ENCODE results near the gene PTK6.

Gene PTK6

DNA sequence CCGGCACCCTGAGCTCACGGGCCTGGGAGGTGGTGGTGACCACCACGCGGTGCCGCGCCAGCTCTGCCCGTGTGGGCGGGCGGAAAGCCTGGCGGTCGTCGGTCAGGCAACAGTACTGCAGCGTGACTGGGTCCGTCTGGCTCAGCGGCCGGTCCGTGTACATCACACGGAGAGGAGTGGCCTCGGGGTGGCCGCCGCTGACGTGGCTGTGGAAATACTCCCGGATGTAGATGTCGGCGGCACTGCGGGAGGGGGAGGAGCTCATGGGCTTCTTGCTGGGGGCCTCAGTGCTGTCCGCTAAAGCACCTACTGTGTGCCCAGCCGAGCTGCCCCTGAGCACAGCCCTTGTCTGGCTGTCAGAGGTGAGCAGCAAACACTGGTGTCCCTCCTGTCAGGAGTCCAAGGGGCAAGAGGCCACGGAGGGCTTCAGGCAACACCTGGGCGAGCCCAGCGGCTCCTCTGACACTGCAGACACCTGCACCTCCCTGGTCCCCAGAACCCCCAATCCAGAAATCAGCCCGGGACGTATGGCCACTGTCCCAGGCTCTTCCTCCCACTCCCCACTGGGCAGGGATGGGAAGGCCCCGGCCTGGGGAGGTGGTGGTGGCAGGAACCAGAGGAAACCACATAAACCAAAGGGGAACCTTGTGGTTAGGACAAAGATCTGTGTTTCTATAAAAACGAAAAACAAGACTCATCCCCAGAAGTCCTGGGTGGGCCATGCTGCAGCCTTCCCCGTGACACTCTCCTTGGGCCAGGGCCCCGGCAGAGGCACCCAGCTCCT is 30.4 kb upstream of the PTK6 start:
- Histone ChIP-seq H3K9me3 (ENCODE audit: low read length) (no peaks in the 10 kb centered on the region), H3K4me1 (ENCODE audit: insufficient read depth, low read length) (no peaks in the 10 kb centered on the region), H3K4me3 (ENCODE audit: low read depth in 1 of 2, low read length in 2 of 2) (no peak overlapping the region), H3K27ac (ENCODE audit: low read depth, low read length) (no peak overlapping the region), H3K27me3 (ENCODE audit: control insufficient read depth in 1 of 2, insufficient read depth in 2 of 2, low read length in 2 of 2) (no peaks in the 10 kb centered on the region), H3K36me3 (ENCODE audit: insufficient read depth, low read length) (no peaks in the 10 kb centered on the region), H3K9ac (ENCODE audit: low read length) (no peak overlapping the region)

DNA sequence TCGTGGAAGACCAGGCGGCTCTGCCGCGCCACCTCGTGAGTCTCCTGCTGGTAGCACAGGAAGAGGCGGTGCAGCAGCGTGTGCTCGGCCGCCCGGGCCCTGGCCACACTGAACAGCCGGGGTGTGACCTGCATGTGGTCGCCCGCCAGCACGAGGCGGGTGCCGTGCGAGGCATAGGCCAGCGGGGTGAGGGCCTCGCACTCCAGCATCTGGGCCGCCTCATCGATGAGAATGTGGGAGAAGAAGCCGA is 29.9 kb upstream of the PTK6 start:
- Histone ChIP-seq H3K36me3 (ENCODE audit: insufficient read depth, low read length) (no peaks in the 10 kb centered on the region), H3K4me3 (ENCODE audit: low read depth in 1 of 2, low read length in 2 of 2) (no peak overlapping the region), H3K27ac (ENCODE audit: low read depth, low read length) (no peak overlapping the region), H3K9ac (ENCODE audit: low read length) (no peak overlapping the region), H3K9me3 (ENCODE audit: low read length) (no peaks in the 10 kb centered on the region), H3K27me3 (ENCODE audit: control insufficient read depth in 1 of 2, insufficient read depth in 2 of 2, low read length in 2 of 2) (no peaks in the 10 kb centered on the region), H3K4me1 (ENCODE audit: insufficient read depth, low read length) (no peaks in the 10 kb centered on the region)

DNA sequence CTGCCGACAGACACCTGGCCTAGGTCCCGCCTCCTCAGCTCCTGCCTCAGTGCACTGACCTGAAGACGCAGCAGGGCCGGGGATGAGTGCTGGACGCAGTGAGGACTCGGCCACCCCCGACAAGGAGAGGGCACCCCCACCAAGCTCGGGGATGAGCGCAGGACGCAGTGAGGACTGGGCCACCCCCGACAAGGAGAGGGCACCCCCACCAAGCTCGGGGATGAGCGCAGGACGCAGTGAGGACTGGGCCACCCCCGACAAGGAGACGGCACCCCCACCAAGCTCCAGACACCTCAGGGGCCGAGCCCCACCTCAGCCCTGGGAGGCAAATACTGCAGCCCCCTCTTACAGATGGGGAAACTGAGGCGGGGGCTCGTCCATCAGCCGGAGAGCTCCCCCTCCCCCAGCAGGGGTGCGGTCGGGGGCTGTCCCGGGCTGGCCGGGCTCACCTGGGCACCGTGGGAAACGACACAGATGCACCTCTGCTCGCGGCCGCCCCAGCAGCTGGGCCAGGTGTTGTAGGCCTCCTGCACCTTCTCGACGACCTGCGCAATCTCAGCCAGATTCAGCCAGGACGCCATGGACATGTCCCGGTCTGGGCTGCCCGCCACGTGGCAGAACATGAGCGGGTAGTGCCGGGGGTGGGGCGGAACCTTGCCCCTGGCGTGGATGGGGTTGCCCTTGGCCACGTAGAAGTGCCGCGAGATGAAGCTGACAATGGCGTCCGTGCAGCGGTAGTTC is 29.4 kb upstream of the PTK6 start:
- Histone ChIP-seq H3K4me1 (ENCODE audit: insufficient read depth, low read length) (no peaks in the 10 kb centered on the region), H3K9ac (ENCODE audit: low read length) (no peak overlapping the region), H3K9me3 (ENCODE audit: low read length) (no peaks in the 10 kb centered on the region), H3K4me3 (ENCODE audit: low read depth in 1 of 2, low read length in 2 of 2) (no peak overlapping the region), H3K27ac (ENCODE audit: low read depth, low read length) (no peak overlapping the region), H3K36me3 (ENCODE audit: insufficient read depth, low read length) (peaks cover under 1% of the 10 kb centered on the region), H3K27me3 (ENCODE audit: control insufficient read depth in 1 of 2, insufficient read depth in 2 of 2, low read length in 2 of 2) (no peaks in the 10 kb centered on the region)

- no peak overlapping the region for H3K4me3 ChIP-seq (ENCODE audit: low read depth in 1 of 2, low read length in 2 of 2)
- H3K27ac ChIP-seq (ENCODE audit: low read depth, low read length): no peak overlapping the region
- no peaks in the 10 kb centered on the region for H3K4me1 ChIP-seq (ENCODE audit: insufficient read depth, low read length)
- no peaks in the 10 kb centered on the region for H3K9me3 ChIP-seq (ENCODE audit: low read length)
- no peak overlapping the region for H3K9ac ChIP-seq (ENCODE audit: low read length)
- peaks cover 8% of the 10 kb centered on the region for H3K36me3 ChIP-seq (ENCODE audit: insufficient read depth, low read length)
- H3K27me3 ChIP-seq (ENCODE audit: control insufficient read depth in 1 of 2, insufficient read depth in 2 of 2, low read length in 2 of 2): no peaks in the 10 kb centered on the region
Measured at GRCh38 chr20:63565699-63566335, 28.6 kb upstream of the PTK6 start.

DNA sequence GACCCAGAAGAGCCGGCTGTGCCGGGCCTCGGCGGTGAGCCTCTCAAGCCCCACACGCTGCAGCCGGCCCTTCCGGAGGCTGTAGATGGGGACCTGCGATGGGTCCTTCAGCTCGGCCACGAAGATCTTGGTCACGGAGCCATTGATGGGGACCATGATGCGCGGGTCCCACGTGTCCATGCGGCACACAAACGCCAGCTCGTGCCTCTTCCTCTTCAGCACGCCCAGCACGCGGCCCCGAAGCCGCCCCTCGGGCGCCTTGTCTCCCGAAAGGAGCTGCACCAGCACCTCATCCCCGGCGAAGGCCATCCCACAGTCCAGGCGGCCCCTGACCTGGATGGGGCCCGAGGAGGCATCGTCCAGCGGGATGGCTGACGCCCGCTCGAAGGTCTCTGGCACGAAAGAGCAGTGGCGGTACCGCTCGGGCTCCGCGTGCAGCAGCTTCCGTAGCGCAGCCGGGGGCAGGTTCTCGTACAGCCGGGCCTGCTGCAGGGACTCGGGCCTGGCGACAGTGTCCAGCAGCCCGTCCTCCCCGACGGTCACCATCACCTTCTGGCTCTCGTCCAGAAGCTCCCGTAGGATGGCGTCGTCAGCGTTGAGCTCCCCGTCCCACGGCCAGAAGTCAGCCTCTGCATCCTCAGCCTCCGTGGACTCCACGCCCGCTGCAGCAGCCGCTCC is 28.0 kb upstream of the PTK6 start:
- peaks cover 15% of the 10 kb centered on the region for H3K36me3 ChIP-seq (ENCODE audit: insufficient read depth, low read length)

GRCh38 chr20:63564036-63564810 is 27.0 kb upstream of the PTK6 start:
- H3K9ac ChIP-seq (ENCODE audit: low read length): no peak overlapping the region
- no peak overlapping the region for H3K27ac ChIP-seq (ENCODE audit: low read depth, low read length)
- H3K9me3 ChIP-seq (ENCODE audit: low read length): no peaks in the 10 kb centered on the region
- H3K4me1 ChIP-seq (ENCODE audit: insufficient read depth, low read length): no peaks in the 10 kb centered on the region
- no peak overlapping the region for H3K4me3 ChIP-seq (ENCODE audit: low read depth in 1 of 2, low read length in 2 of 2)
- H3K36me3 ChIP-seq (ENCODE audit: insufficient read depth, low read length): peaks cover 15% of the 10 kb centered on the region
- no peaks in the 10 kb centered on the region for H3K27me3 ChIP-seq (ENCODE audit: control insufficient read depth in 1 of 2, insufficient read depth in 2 of 2, low read length in 2 of 2)

More for the DNA sequence above, 28.0 kb upstream of the PTK6 start:
- Histone ChIP-seq H3K9me3 (ENCODE audit: low read length) (no peaks in the 10 kb centered on the region), H3K27ac (ENCODE audit: low read depth, low read length) (no peak overlapping the region), H3K9ac (ENCODE audit: low read length) (no peak overlapping the region), H3K4me3 (ENCODE audit: low read depth in 1 of 2, low read length in 2 of 2) (no peak overlapping the region), H3K4me1 (ENCODE audit: insufficient read depth, low read length) (no peaks in the 10 kb centered on the region), H3K27me3 (ENCODE audit: control insufficient read depth in 1 of 2, insufficient read depth in 2 of 2, low read length in 2 of 2) (no peaks in the 10 kb centered on the region)

DNA sequence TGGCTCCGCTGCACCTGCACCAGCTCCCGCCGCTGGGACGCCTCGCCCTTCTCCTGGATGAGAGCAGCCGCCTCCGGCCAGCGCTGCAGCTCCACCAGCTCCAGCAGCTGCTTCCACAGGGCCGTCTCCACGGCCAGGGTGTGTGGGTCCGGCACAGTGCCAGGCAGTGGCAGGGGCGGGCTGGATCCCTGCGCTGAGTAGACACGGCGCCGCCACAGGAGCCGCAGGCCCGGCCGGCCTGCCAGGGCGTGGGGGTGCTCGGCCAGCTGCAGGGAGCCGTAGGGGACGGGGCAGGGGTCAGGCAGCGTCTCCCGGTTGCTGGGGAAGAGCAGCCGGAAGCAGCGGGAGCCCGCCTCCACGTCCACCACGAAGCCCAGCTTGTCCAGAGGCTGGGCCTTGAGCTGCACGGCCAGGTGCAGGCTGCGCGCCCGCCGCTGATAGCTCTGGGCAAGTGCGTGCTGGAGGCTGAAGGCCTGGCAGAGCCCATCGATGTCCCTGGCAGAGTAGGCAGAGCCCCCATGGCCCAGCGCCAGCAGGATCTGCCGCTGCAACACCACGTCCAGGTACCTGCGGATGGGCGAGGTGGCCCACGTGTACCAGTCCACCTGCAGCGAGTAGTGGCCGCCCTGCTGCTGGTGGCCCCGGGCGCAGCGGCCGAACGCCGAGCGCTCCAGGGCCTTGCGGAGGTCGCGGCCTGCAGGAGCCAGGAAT is 26.2 kb upstream of the PTK6 start:
- H3K4me3 ChIP-seq (ENCODE audit: low read depth in 1 of 2, low read length in 2 of 2): no peak overlapping the region
- H3K27me3 ChIP-seq (ENCODE audit: control insufficient read depth in 1 of 2, insufficient read depth in 2 of 2, low read length in 2 of 2): no peaks in the 10 kb centered on the region
- H3K9ac ChIP-seq (ENCODE audit: low read length): no peak overlapping the region
- no peaks in the 10 kb centered on the region for H3K4me1 ChIP-seq (ENCODE audit: insufficient read depth, low read length)
- no peak overlapping the region for H3K27ac ChIP-seq (ENCODE audit: low read depth, low read length)
- peaks cover 15% of the 10 kb centered on the region for H3K36me3 ChIP-seq (ENCODE audit: insufficient read depth, low read length)
- no peaks in the 10 kb centered on the region for H3K9me3 ChIP-seq (ENCODE audit: low read length)

- H3K27me3 ChIP-seq (ENCODE audit: control insufficient read depth in 1 of 2, insufficient read depth in 2 of 2, low read length in 2 of 2): no peaks in the 10 kb centered on the region
- peaks cover 15% of the 10 kb centered on the region for H3K36me3 ChIP-seq (ENCODE audit: insufficient read depth, low read length)
- no peaks in the 10 kb centered on the region for H3K4me1 ChIP-seq (ENCODE audit: insufficient read depth, low read length)
- H3K27ac ChIP-seq (ENCODE audit: low read depth, low read length): no peak overlapping the region
- H3K9ac ChIP-seq (ENCODE audit: low read length): no peak overlapping the region
- no peak overlapping the region for H3K4me3 ChIP-seq (ENCODE audit: low read depth in 1 of 2, low read length in 2 of 2)
- H3K9me3 ChIP-seq (ENCODE audit: low read length): no peaks in the 10 kb centered on the region
Measured at GRCh38 chr20:63562461-63563224, 25.5 kb upstream of the PTK6 start.

- Histone ChIP-seq H3K27me3 (ENCODE audit: control insufficient read depth in 1 of 2, insufficient read depth in 2 of 2, low read length in 2 of 2) (no peaks in the 10 kb centered on the region), H3K27ac (ENCODE audit: low read depth, low read length) (no peak overlapping the region), H3K9ac (ENCODE audit: low read length) (no peak overlapping the region), H3K4me3 (ENCODE audit: low read depth in 1 of 2, low read length in 2 of 2) (no peak overlapping the region), H3K4me1 (ENCODE audit: insufficient read depth, low read length) (no peaks in the 10 kb centered on the region), H3K36me3 (ENCODE audit: insufficient read depth, low read length) (peaks cover 15% of the 10 kb centered on the region), H3K9me3 (ENCODE audit: low read length) (no peaks in the 10 kb centered on the region)
Measured at GRCh38 chr20:63561624-63562396, 24.6 kb upstream of the PTK6 start.
